ENCODE data around the gene DFFA.
"Not testable (repeated sequence)": the region's sequence is repeated elsewhere in the genome, so short reads cannot be mapped to it uniquely, and the experiment has no call there.

DFFA gene

DNA sequence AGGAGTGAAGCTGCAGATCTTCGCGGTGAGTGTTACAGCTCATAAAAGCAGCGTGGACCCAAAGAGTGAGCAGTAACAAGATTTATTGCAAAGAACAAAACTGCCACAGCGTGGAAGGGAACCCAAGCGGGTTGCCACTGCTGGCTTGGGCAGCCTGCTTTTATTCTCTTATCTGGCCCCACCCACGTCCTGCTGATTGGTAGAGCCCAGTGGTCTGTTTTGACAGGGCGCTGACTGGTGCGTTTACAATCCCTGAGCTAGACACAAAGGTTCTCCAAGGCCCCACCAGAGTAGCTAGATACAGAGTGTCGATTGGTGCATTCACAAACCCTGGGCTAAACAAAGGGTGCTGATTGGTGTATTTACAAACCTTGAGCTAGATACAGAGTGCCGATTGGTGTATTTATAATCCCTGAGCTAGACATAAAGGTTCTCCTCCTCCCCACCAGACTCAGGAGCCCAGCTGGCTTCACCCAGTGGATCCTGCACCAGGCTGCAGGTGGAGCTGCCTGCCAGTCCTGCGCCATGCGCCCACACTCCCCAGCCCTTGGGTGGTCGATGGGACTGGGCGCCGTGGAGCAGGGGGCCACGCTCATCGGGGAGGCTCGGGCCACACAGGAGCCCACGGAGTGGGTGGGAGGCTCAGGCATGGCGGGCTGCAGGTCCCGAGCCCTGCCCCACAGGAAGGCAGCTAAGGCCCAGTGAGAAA lies 46.3 kb downstream of the DFFA start:
- DNase-seq: not testable (repeated sequence)

DNA sequence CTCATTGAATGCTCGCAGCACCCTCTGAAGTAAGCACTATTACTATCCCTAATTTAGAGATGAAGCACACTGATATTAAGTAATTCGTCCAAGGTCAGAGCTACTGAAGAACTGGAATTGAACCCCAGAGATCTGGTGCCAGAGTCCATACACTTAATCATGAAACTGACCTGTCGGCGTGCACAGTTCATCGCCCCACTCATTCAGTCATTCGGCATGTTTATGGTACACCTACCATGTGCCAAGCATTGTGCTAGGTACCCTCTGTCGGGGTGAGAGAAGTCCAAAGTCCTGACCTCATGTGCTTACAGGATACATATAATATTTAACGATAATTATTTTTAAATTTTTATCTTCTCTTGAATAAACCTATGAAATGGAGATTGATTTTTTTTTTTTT lies 47.7 kb downstream of the DFFA start:
- no peak for DNase-seq

DNA sequence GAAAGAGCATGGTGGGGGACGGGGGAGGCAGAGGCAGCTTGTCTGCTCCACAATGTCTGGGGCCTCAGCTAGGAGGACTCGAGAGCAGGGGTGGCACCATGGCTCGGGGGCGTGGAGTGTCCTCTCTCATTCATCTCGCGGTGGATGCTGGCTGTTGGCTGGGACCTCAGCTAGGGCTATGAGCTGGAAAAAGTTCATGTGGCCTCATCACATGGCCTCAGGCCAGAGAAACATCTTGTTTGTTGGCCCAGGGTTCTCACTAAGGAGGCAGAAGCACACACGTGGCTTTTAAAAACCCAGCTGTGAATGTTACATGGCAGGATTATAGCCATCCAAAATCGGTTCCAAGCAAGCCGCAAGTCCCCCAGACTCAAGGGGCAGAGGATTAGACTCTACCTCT lies 48.3 kb downstream of the DFFA start:
- DNase-seq: no peak

DNA sequence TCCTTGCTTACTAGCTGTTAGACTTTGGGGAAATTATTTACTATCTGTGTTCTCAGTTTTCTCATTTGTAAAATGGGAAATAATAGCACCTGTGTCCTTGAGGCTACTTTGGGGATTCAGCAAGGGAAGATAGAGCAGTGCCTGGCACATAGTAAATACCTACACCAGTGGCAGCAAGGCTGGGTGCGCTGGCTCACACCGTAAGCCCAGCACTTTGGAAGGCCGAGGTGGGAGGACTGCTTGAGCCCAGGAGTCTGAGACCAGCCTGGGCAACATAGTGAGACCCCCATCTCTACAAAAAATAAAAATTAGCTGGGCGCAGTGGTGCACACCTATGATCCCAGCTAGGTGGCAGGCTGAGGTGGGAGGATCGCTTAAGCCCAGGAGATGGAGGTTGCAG lies 50.7 kb downstream of the DFFA start:
- DNase-seq: no peak

DNA sequence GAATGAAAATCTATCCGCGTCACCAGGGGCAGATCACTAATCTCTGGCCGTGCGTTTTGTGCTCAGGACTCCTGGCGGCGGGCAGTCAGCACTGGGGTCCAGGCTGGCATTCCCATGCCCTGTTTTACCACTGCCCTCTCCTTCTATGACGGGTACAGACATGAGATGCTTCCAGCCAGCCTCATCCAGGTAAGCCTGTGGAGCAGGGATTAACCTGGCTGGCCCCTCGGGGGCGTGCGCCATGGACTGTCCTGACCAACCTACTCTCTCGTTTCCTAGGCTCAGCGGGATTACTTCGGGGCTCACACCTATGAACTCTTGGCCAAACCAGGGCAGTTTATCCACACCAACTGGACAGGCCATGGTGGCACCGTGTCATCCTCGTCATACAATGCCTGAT lies 53.0 kb downstream of the DFFA start:
- no peak for DNase-seq

DNA sequence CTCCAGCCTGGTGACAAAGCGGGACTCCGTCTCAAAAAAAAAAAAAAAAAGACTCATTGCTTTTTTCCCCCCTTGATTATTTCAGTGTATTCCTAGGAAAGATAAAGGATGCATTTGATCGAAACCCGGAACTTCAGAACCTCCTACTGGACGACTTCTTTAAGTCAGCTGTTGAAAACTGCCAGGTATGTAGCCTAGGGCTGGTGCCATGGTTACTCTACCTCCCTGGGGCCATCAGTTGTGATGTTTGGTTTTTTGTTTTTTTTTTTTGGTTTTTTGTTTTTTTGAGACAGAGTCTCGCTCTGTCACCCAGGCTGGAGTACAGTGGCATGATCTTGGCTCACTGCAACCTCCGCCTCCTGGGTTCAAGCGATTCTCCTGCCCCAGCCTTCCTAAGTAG lies 53.6 kb downstream of the DFFA start:
- DNase-seq: not testable (repeated sequence)

DNA sequence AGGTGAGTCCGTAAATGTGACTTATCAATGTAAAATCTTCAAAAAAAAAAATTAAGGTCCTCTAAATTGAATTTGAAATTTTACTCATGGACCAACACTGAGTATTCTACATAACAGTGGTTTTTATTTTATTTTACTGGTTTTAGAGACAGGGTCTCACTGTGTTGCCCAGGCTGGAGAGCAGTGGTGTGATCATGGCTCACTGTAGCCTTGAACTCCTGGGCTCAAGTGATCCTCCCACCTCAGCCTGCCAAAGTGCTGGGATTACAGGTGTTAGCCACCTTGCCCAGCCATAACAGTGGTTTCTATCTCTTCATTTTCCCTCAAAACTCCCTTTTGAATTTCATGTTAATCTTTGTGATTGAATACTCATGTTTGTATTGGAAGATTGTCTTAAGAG lies 56.4 kb downstream of the DFFA start:
- DNase-seq: not testable (repeated sequence)

DNA sequence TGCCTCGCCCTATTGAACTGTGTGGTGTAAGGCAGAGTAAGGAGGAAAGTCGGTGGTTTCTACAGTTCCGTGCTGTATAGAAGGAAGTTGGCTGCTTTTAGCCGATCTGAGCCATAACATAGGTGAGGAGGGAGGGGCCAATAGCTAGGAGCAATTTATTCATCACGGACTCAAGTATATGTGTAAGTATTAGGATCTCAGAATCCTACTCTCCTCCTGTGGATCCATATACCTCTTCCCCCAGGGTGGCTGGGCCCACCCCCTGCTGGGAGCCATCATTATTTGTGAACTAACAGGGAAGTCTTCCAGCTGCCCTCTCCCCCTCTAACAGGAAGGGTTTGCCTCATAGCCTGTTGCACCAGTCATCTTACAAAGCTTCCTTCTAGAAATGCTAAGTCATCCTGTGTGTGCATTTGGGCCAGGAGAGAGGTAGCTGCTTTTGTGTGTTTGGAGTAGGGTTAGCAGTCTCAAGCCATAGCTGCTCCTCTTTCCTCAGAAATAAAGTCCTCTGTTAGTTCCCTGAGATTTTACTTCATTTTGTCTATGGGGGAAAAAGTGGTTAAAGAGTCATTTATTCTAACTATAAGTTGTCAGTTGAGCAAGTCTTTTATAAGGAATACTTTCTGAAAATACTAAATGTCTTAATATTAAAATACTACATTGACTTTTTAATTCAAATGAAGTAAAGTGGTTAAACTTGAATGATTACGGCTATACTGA lies 57.0 kb downstream of the DFFA start:
- DNase-seq: no peak

DNA sequence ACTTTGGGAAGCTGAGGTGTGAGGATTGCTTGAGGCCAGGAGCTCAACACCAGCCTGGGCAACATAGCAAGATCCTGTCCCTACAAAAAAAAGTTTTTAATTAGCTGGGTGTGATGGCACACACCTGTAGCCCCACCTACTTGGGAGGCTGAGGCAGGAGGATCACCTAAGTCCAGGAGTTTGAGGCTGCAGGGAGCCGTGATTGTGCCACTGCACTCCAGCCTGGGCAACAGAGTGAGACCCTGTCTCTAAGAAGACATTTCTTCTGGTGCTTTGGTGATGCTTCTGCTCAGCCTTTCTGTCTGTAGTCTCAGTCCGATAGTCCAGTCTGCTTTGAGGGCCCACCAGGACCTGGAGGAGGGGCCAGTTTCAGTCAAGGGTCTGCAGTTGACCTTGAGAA lies 65.1 kb downstream of the DFFA start:
- DNase-seq: no peak

All from NCI-H526 (cell line).